ENCODE measurements around the gene OARD1. TPM values are rescaled to one million over a fixed set of nuclear protein-coding genes. Genes with fewer than 3 reads are reported as not detected.

OARD1 gene
- total and polyA plus RNA-seq, 7 experiments from 2014 or later: 31.1 to 55.8 (median 44.6) TPM

GRCh38 chr6:41100871-41101287 is 28.7 kb upstream of the OARD1 start:
- Mint-ChIP-seq H3K9me3 (no peaks in the 10 kb centered on the region), H3K27ac (peak overlapping the region in 3 of 9 donors; percentile 65 to 81 (median 72)), H3K27me3 (no peaks in the 10 kb centered on the region), H3K4me3 (peak overlapping the region in 3 of 10 donors; percentile 29 to 58 (median 39)), H3K4me1 (peaks cover 0 to 25% (median 17%) of the 10 kb centered on the region in 7 donors), H3K36me3 (peaks cover 26 to 42% (median 28%) of the 10 kb centered on the region in 5 donors)
- no peak for ATAC-seq
- no peak overlapping the region for H3K27ac ChIP-seq (ENCODE audit: low read depth, low read length)
- H3K4me1 ChIP-seq (ENCODE audit: control insufficient read depth in 2 of 2, insufficient read depth in 2 of 2, low read length in 2 of 2): no peaks in the 10 kb centered on the region
- H3K9me3 ChIP-seq (ENCODE audit: control insufficient read depth in 2 of 3, low read length in 3 of 3): no peaks in the 10 kb centered on the region
- ChIA-PET POLR2A (no interaction called here), CTCF (no interaction called here)
- intact Hi-C loops (cut with micrococcal nuclease): no loop called here
- DNase-seq: peak in 2 of 9 donors; percentile 43 to 59
- no peaks in the 10 kb centered on the region for H3K27me3 ChIP-seq (ENCODE audit: control insufficient read depth in 2 of 2, insufficient read depth in 2 of 2, low read length in 2 of 2)
- H3K4me3 ChIP-seq (ENCODE audit: low read length): no peak overlapping the region
- H3K36me3 ChIP-seq (ENCODE audit: control insufficient read depth in 2 of 3, insufficient read depth in 3 of 3, low read length in 3 of 3): peaks cover 24 to 50% (median 26%) of the 10 kb centered on the region in 3 experiments

GRCh38 chr6:41098366-41098765 is 26.2 kb upstream of the OARD1 start:
- Mint-ChIP-seq H3K27me3 (no peaks in the 10 kb centered on the region), H3K9me3 (no peaks in the 10 kb centered on the region), H3K4me3 (no peak overlapping the region), H3K27ac (peak overlapping the region in 7 of 9 donors; percentile 38 to 89 (median 57)), H3K4me1 (peaks cover 0 to 26% (median 21%) of the 10 kb centered on the region in 7 donors), H3K36me3 (peaks cover 33 to 57% (median 39%) of the 10 kb centered on the region in 5 donors)
- Histone ChIP-seq H3K36me3 (ENCODE audit: control insufficient read depth in 2 of 3, insufficient read depth in 3 of 3, low read length in 3 of 3) (peaks cover 43 to 75% (median 46%) of the 10 kb centered on the region in 3 experiments), H3K27ac (ENCODE audit: low read depth, low read length) (no peak overlapping the region), H3K4me3 (ENCODE audit: low read length) (no peak overlapping the region), H3K4me1 (ENCODE audit: control insufficient read depth in 2 of 2, insufficient read depth in 2 of 2, low read length in 2 of 2) (no peaks in the 10 kb centered on the region), H3K27me3 (ENCODE audit: control insufficient read depth in 2 of 2, insufficient read depth in 2 of 2, low read length in 2 of 2) (no peaks in the 10 kb centered on the region), H3K9me3 (ENCODE audit: control insufficient read depth in 2 of 3, low read length in 3 of 3) (no peaks in the 10 kb centered on the region)
- ATAC-seq: no peak
- no peak for DNase-seq
- intact Hi-C loops (cut with micrococcal nuclease): no loop called here
- POLR2A ChIA-PET: no interaction called here
- CTCF ChIA-PET: no interaction called here

- Mint-ChIP-seq H3K4me1 (peaks cover 0 to 26% (median 21%) of the 10 kb centered on the region in 7 donors), H3K27me3 (no peaks in the 10 kb centered on the region), H3K36me3 (peaks cover 33 to 62% (median 39%) of the 10 kb centered on the region in 5 donors), H3K27ac (peak overlapping the region in 3 of 9 donors; percentile 15 to 41 (median 38)), H3K9me3 (no peaks in the 10 kb centered on the region), H3K4me3 (no peak overlapping the region)
- DNase-seq: no peak
- Histone ChIP-seq H3K4me1 (ENCODE audit: control insufficient read depth in 2 of 2, insufficient read depth in 2 of 2, low read length in 2 of 2) (no peaks in the 10 kb centered on the region), H3K4me3 (ENCODE audit: low read length) (no peak overlapping the region), H3K27me3 (ENCODE audit: control insufficient read depth in 2 of 2, insufficient read depth in 2 of 2, low read length in 2 of 2) (no peaks in the 10 kb centered on the region), H3K9me3 (ENCODE audit: control insufficient read depth in 2 of 3, low read length in 3 of 3) (no peaks in the 10 kb centered on the region), H3K36me3 (ENCODE audit: control insufficient read depth in 2 of 3, insufficient read depth in 3 of 3, low read length in 3 of 3) (peaks cover 50 to 83% (median 54%) of the 10 kb centered on the region in 3 experiments), H3K27ac (ENCODE audit: low read depth, low read length) (no peak overlapping the region)
- ChIA-PET POLR2A (no interaction called here), CTCF (no interaction called here)
- intact Hi-C loops (cut with micrococcal nuclease): no loop called here
- ATAC-seq: no peak
Observed at GRCh38 chr6:41097467-41098090, 25.4 kb upstream of the OARD1 start.

GRCh38 chr6:41093729-41094128 is 21.6 kb upstream of the OARD1 start:
- H3K9me3 Mint-ChIP-seq: no peaks in the 10 kb centered on the region
- no peaks in the 10 kb centered on the region for H3K27me3 Mint-ChIP-seq
- Histone ChIP-seq H3K27ac (ENCODE audit: low read depth, low read length) (no peak overlapping the region), H3K36me3 (ENCODE audit: control insufficient read depth in 2 of 3, insufficient read depth in 3 of 3, low read length in 3 of 3) (peaks cover 63 to 95% (median 65%) of the 10 kb centered on the region in 3 experiments), H3K4me1 (ENCODE audit: control insufficient read depth in 2 of 2, insufficient read depth in 2 of 2, low read length in 2 of 2) (no peaks in the 10 kb centered on the region), H3K9me3 (ENCODE audit: control insufficient read depth in 2 of 3, low read length in 3 of 3) (no peaks in the 10 kb centered on the region), H3K4me3 (ENCODE audit: low read length) (no peak overlapping the region), H3K27me3 (ENCODE audit: control insufficient read depth in 2 of 2, insufficient read depth in 2 of 2, low read length in 2 of 2) (no peaks in the 10 kb centered on the region)
- ChIA-PET POLR2A (no interaction called here), CTCF (no interaction called here)
- H3K4me1 Mint-ChIP-seq: peaks cover 2 to 24% (median 11%) of the 10 kb centered on the region in 7 donors
- intact Hi-C loops (cut with micrococcal nuclease): loop anchor here in 1 of 2 donors (5.0 kb wide), 1 partner anchor 89 kb away; no protein-coding TSS in a partner anchor
- H3K27ac Mint-ChIP-seq: no peak overlapping the region
- peaks cover 31 to 66% (median 41%) of the 10 kb centered on the region in 5 donors for H3K36me3 Mint-ChIP-seq
- no peak overlapping the region for H3K4me3 Mint-ChIP-seq
- ATAC-seq (no peak), DNase-seq (no peak)

- intact Hi-C loops (cut with micrococcal nuclease): loop anchor here in 1 of 2 donors (1.0 to 5.0 kb wide), 2 partner anchors 90 to 227 kb away; no protein-coding TSS in a partner anchor
- H3K9me3 Mint-ChIP-seq: no peaks in the 10 kb centered on the region
- Histone ChIP-seq H3K27me3 (ENCODE audit: control insufficient read depth in 2 of 2, insufficient read depth in 2 of 2, low read length in 2 of 2) (no peaks in the 10 kb centered on the region), H3K4me1 (ENCODE audit: control insufficient read depth in 2 of 2, insufficient read depth in 2 of 2, low read length in 2 of 2) (no peaks in the 10 kb centered on the region), H3K36me3 (ENCODE audit: control insufficient read depth in 2 of 3, insufficient read depth in 3 of 3, low read length in 3 of 3) (peaks cover 53 to 84% (median 59%) of the 10 kb centered on the region in 3 experiments), H3K4me3 (ENCODE audit: low read length) (no peak overlapping the region), H3K9me3 (ENCODE audit: control insufficient read depth in 2 of 3, low read length in 3 of 3) (no peaks in the 10 kb centered on the region), H3K27ac (ENCODE audit: low read depth, low read length) (no peak overlapping the region)
- ChIA-PET POLR2A (no interaction called here), CTCF (interaction anchor here (1.3 to 1.8 kb wide), 2 partner anchors 9 to 90 kb away, joined by 3 to 4 read pairs; no protein-coding TSS in a partner anchor)
- peak overlapping the region in 2 of 9 donors; percentile 54 to 62 for H3K27ac Mint-ChIP-seq
- H3K4me3 Mint-ChIP-seq: no peak overlapping the region
- DNase-seq (no peak), ATAC-seq (no peak)
- peaks cover 26 to 59% (median 38%) of the 10 kb centered on the region in 5 donors for H3K36me3 Mint-ChIP-seq
- no peaks in the 10 kb centered on the region for H3K27me3 Mint-ChIP-seq
- peaks cover 0 to 14% (median 5%) of the 10 kb centered on the region in 7 donors for H3K4me1 Mint-ChIP-seq
Observed at GRCh38 chr6:41092421-41093140, 20.4 kb upstream of the OARD1 start.

- CTCF ChIA-PET: interaction anchor here (1.2 kb wide), 1 partner anchor 11 kb away, joined by 4 read pairs; no protein-coding TSS in a partner anchor
- Histone ChIP-seq H3K4me1 (ENCODE audit: control insufficient read depth in 2 of 2, insufficient read depth in 2 of 2, low read length in 2 of 2) (no peaks in the 10 kb centered on the region), H3K4me3 (ENCODE audit: low read length) (no peak overlapping the region), H3K27ac (ENCODE audit: low read depth, low read length) (no peak overlapping the region), H3K36me3 (ENCODE audit: control insufficient read depth in 2 of 3, insufficient read depth in 3 of 3, low read length in 3 of 3) (peaks cover 43 to 74% (median 50%) of the 10 kb centered on the region in 3 experiments), H3K9me3 (ENCODE audit: control insufficient read depth in 2 of 3, low read length in 3 of 3) (no peaks in the 10 kb centered on the region), H3K27me3 (ENCODE audit: control insufficient read depth in 2 of 2, insufficient read depth in 2 of 2, low read length in 2 of 2) (no peaks in the 10 kb centered on the region)
- Mint-ChIP-seq H3K27me3 (no peaks in the 10 kb centered on the region), H3K4me3 (no peak overlapping the region), H3K36me3 (peaks cover 20 to 55% (median 40%) of the 10 kb centered on the region in 5 donors), H3K27ac (peak overlapping the region in 4 of 9 donors; percentile 29 to 66 (median 54)), H3K9me3 (no peaks in the 10 kb centered on the region), H3K4me1 (peaks cover 3 to 18% (median 10%) of the 10 kb centered on the region in 7 donors)
- DNase-seq: no peak
- POLR2A ChIA-PET: no interaction called here
- ATAC-seq: no peak
- intact Hi-C loops (cut with micrococcal nuclease): loop anchor here in 1 of 2 donors (5.0 kb wide), 1 partner anchor 91 kb away; no protein-coding TSS in a partner anchor
Observed at GRCh38 chr6:41090841-41091761, 18.9 kb upstream of the OARD1 start.
